SU-DHL-6 (cell line): Measurements from ENCODE around the gene NPBWR2.
"Not testable (repeated sequence)": the region's sequence is repeated elsewhere in the genome, so short reads cannot be mapped to it uniquely, and the experiment has no call there.

Experiments used
- CTCF ChIP-seq: fragments of 200-600 bp; sonication (generic); IDR thresholded peaks from one replicate; pipeline ENCODE4 v1.5.1; 2017; ENCODE audit warnings: antibody characterized with exemption, mild to moderate bottlenecking, low read length, moderate library complexity; ENCODE audit not compliant: insufficient read depth, poor library complexity, severe bottlenecking
- EZH2phosphoT487 ChIP-seq: fragments of 200-600 bp; sonication (generic), shearing (Covaris generic); conservative IDR thresholded peaks from 2 replicates; pipeline ENCODE4 v1.6.1; 2018; ENCODE audit warnings: mild to moderate bottlenecking, antibody characterized with exemption, low read length, moderate library complexity, mixed read lengths

- TF ChIP-seq CTCF, EZH2phosphoT487: not testable (repeated sequence)
These were observed 20.0 kb downstream of the NPBWR2 start for GRCh38 chr20:64087226-64087825.
